ENCODE data around the gene CUL7. TPM values are rescaled to one million over a fixed set of nuclear protein-coding genes. Genes with fewer than 3 reads are reported as not detected.

CUL7 gene
- total RNA-seq, 1 experiment from 2014 or later: 22.8 TPM

- CTCF ChIA-PET: no interaction called here
- intact Hi-C loops (cut with micrococcal nuclease; ENCODE audit: unreplicated experiment): loop anchor here (1.0 to 2.0 kb wide), 2 partner anchors 20 to 168 kb away; partner anchors contain the start of genes CNPY3 and PTK7
- no peak for DNase-seq
Observed at GRCh38 chr6:43097098-43097489, 43.4 kb upstream of the CUL7 start.

GRCh38 chr6:43096451-43097097, 42.9 kb upstream of the CUL7 start:
- no peaks in the 10 kb centered on the region for H3K9me3 ChIP-seq (ENCODE audit: insufficient read depth, low read depth)
- peaks cover 68% of the 10 kb centered on the region for H3K79me2 ChIP-seq (ENCODE audit: low read depth)
- ChIA-PET CTCF (no interaction called here), POLR2A (ENCODE audit: unreplicated experiment) (interaction anchor here (0.5 to 1.1 kb wide), 3 partner anchors 20 to 482 kb away, joined by 3 to 5 read pairs (median 3); partner anchors contain the start of gene CNPY3)
- H2AFZ ChIP-seq: peak overlapping the region; percentile 34; the same call in 1 of the 2 replicates
- no TSS peak for BruUV-seq (replicated peaks)
- no peaks in the 10 kb centered on the region for H3K36me3 ChIP-seq (ENCODE audit: low read depth)
- peaks cover 60% of the 10 kb centered on the region for H3K4me1 ChIP-seq (replicated peaks; ENCODE audit: insufficient read depth)
- peak; percentile 89 to 98 for DNase-seq
- peak overlapping the region; percentile 89 for H3K27ac ChIP-seq
- intact Hi-C loops (cut with micrococcal nuclease; ENCODE audit: unreplicated experiment): loop anchor here (1.0 to 2.0 kb wide), 2 partner anchors 20 to 167 kb away; partner anchors contain the start of genes CNPY3 and PTK7
- TF ChIP-seq CTCF (conservative IDR thresholded peaks at IDR 0.05): no peak; the same call in 1 of the 2 replicates
- TF ChIP-seq EZH2 (IDR thresholded peaks at IDR 0.05; ENCODE audit: low read depth): no peak
- peak overlapping the region; percentile 80 for H3K4me2 ChIP-seq
- H3F3A ChIP-seq (ENCODE audit: insufficient read depth, low read depth): peaks cover 34% of the 10 kb centered on the region
- no peaks in the 10 kb centered on the region for H3K27me3 ChIP-seq (ENCODE audit: insufficient read depth, low read depth)
- peak overlapping the region; percentile 47; the same call in 1 of the 2 replicates for H3K4me3 ChIP-seq
- H4K20me1 ChIP-seq (ENCODE audit: insufficient read depth): no peaks in the 10 kb centered on the region
- no peaks in the 10 kb centered on the region for H3K9me2 ChIP-seq (ENCODE audit: insufficient read depth)

More at GRCh38 chr6:43097098-43097489, 43.4 kb upstream of the CUL7 start:
- no peaks in the 10 kb centered on the region for H3K27me3 ChIP-seq (ENCODE audit: insufficient read depth, low read depth)
- POLR2A ChIA-PET (ENCODE audit: unreplicated experiment): interaction anchor here (0.7 to 1.1 kb wide), 2 partner anchors 20 to 167 kb away, joined by 3 to 5 read pairs; partner anchors contain the start of gene CNPY3
- peaks cover 68% of the 10 kb centered on the region for H3K79me2 ChIP-seq (ENCODE audit: low read depth)
- BruUV-seq (replicated peaks): no TSS peak
- peak overlapping the region; percentile 80 for H3K4me2 ChIP-seq
- H3K4me3 ChIP-seq: peak overlapping the region; percentile 40; the same call in 1 of the 2 replicates
- H3F3A ChIP-seq (ENCODE audit: insufficient read depth, low read depth): peaks cover 34% of the 10 kb centered on the region
- H3K4me1 ChIP-seq (replicated peaks; ENCODE audit: insufficient read depth): peaks cover 55% of the 10 kb centered on the region
- peak overlapping the region; percentile 34; the same call in 1 of the 2 replicates for H2AFZ ChIP-seq
- H4K20me1 ChIP-seq (ENCODE audit: insufficient read depth): no peaks in the 10 kb centered on the region
- TF ChIP-seq CTCF (conservative IDR thresholded peaks at IDR 0.05) (no peak), EZH2 (IDR thresholded peaks at IDR 0.05; ENCODE audit: low read depth) (no peak)
- peak overlapping the region; percentile 89 for H3K27ac ChIP-seq
- H3K36me3 ChIP-seq (ENCODE audit: low read depth): no peaks in the 10 kb centered on the region
- H3K9me3 ChIP-seq (ENCODE audit: insufficient read depth, low read depth): no peaks in the 10 kb centered on the region
- H3K9me2 ChIP-seq (ENCODE audit: insufficient read depth): no peaks in the 10 kb centered on the region

- TF ChIP-seq EZH2 (IDR thresholded peaks at IDR 0.05; ENCODE audit: low read depth) (no peak), CTCF (conservative IDR thresholded peaks at IDR 0.05) (no peak)
- Histone ChIP-seq H3K9me3 (ENCODE audit: insufficient read depth, low read depth) (no peaks in the 10 kb centered on the region), H3K79me2 (ENCODE audit: low read depth) (peaks cover 70% of the 10 kb centered on the region), H3K27me3 (ENCODE audit: insufficient read depth, low read depth) (no peaks in the 10 kb centered on the region), H3K9me2 (ENCODE audit: insufficient read depth) (no peaks in the 10 kb centered on the region), H3K36me3 (ENCODE audit: low read depth) (no peaks in the 10 kb centered on the region), H2AFZ (peak overlapping the region; percentile 3; the same call in 1 of the 2 replicates), H3K4me1 (replicated peaks; ENCODE audit: insufficient read depth) (peaks cover 66% of the 10 kb centered on the region), H3K4me2 (peak overlapping the region; percentile 80), H4K20me1 (ENCODE audit: insufficient read depth) (no peaks in the 10 kb centered on the region), H3K4me3 (peak overlapping the region; percentile 47), H3F3A (ENCODE audit: insufficient read depth, low read depth) (peaks cover 35% of the 10 kb centered on the region), H3K27ac (peak overlapping the region; percentile 89)
- peak in 1 of 2 experiments; percentile 35 for DNase-seq
- no TSS peak for BruUV-seq (replicated peaks)
- POLR2A ChIA-PET (ENCODE audit: unreplicated experiment): interaction anchor here (0.5 kb wide), 1 partner anchor 86 kb away, joined by 3 read pairs; the partner anchor contains the start of gene CUL9
- intact Hi-C loops (cut with micrococcal nuclease; ENCODE audit: unreplicated experiment): loop anchor here (2.0 kb wide), 1 partner anchor 19 kb away; the partner anchor contains the start of gene PTK7
- CTCF ChIA-PET: interaction anchor here (0.5 kb wide), 1 partner anchor 1153 kb away, joined by 16 read pairs; no protein-coding TSS in a partner anchor
Observed at GRCh38 chr6:43095939-43096338, 42.3 kb upstream of the CUL7 start.

Data from PC-9 (cell line).